Measurements from ENCODE around the gene SPEM1.

Gene SPEM1

GRCh38 chr17:7418472-7419152, 1.5 kb upstream of the SPEM1 start:
- DNase-seq (ENCODE audit: low spot score): no peak

- no peak for DNase-seq (ENCODE audit: low spot score)
Observed at GRCh38 chr17:7421186-7421585, 1.1 kb downstream of the SPEM1 start.

GRCh38 chr17:7423679-7424078, 3.6 kb downstream of the SPEM1 start:
- DNase-seq (ENCODE audit: low spot score): no peak

DNA sequence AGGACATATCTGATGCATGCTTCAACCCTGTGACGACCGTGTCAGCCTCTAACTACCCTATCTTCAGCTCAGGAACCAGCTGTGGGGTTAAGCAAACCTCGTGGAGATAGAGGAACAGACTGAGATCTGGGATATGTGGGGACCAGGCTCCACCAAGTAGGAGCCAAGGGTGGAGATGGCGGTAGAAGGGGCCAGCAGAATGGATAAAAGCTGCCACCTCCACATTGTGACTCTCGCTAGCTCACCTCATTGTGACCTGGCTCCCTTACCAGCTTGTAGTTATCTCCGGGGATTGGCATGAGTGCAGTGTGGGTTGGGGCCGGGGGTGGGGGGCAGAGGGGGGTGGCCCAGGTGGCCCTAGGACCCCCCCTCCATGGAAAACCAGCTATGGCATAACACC, 5.2 kb downstream of the SPEM1 start, which contains the start of gene SPEM2:
SPEM2 (plus strand) TSS at position 301 of the 400 bp plus-strand sequence; CDS start at position 374, 73 bp downstream.
- no peak for DNase-seq (ENCODE audit: low spot score)

DNA sequence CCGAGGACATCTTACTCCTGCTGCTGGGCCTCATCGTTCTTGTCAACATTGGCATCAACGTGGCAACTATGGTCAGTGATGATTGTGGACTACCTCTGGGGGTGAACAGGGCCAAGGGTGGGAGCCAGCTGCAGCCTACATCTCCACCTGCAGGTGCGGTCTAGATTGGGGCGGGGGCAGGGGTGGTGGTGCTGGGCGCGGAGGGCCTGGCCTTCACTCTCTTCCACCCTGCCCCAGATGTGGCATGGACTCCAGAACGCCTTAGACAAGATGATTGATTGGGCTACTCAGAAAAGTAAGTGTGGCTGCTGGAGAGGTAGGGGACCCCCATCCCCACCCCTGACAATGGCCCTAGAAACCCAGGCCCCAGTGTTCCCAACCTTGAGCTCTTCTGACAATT, 5.6 kb downstream of the SPEM1 start:
- DNase-seq (ENCODE audit: low spot score): no peak

GRCh38 chr17:7426203-7426863, 6.2 kb downstream of the SPEM1 start:
- no peak for DNase-seq (ENCODE audit: low spot score)

DNA sequence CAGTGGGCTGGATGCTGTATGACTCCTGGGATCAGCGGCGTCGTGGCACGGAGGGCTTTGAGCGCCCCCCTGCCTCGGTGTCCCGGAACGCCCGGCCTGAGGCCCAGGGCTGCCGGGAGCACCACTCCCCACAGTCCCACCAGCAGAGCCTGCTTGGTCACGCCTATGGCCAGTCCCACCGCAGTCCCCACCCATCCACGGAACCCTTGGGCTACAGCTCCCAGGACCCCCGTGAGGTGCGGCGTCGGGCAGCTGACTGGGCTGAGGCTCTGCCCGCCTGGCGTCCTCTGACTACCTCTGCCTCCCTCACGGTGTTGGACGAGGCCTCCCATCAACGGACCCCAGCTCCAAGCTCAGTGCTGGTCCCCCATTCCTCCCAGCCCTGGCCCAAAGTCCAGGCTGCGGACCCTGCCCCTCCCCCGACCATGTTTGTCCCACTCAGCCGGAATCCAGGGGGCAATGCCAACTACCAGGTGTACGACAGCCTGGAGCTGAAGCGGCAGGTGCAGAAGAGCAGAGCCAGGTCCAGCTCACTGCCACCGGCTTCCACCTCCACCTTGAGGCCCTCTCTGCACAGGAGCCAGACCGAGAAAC, 6.9 kb downstream of the SPEM1 start:
- DNase-seq (ENCODE audit: low spot score): no peak

GRCh38 chr17:7427549-7427948, 7.4 kb downstream of the SPEM1 start:
- no peak for DNase-seq (ENCODE audit: low spot score)

GRCh38 chr17:7428557-7428956, 8.4 kb downstream of the SPEM1 start, which contains the start of gene SPEM3:
SPEM3 (plus strand) TSS chr17:7428857; CDS start chr17:7428903, 46 bp downstream.
- no peak for DNase-seq (ENCODE audit: low spot score)

DNA sequence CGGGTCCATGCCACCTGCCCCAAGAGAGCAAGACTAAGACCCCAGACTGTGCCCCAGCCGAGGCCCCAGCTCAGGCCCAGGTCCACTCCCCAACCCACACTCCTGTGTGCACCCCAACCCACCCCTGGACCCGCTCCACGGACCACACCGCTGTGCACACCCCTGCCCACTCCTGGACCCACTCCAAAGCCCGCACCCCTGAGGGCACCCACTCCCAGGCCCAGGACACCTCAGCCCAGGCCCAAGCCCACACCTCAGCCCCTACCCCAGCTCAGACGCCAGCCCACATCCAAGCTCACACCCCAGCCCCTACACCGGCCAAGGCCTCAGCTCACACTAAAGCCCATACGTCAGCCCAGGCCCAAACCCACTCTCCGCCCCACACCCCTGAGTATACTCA, 9.6 kb downstream of the SPEM1 start:
- DNase-seq (ENCODE audit: low spot score): no peak

DNA sequence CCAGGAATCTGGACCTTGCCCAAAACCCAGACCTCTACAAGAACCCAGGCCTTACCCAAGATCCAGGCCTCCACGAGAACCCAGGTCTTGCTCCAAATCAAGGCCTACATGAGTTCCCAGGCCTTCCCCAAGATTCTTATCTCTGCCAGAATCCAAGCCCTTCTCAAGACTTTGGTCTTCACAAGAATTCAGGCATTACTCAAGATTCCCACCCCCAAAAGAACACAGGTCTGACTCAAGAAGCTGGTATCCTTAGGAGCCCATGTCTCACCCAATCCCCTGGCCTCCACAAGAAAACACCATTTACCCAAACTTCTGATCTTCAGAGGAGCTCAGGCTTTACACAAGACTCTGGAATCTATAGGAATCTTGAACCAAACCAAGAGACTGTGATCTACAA, 11.1 kb downstream of the SPEM1 start:
- DNase-seq (ENCODE audit: low spot score): no peak

- no peak for DNase-seq (ENCODE audit: low spot score)
Observed at GRCh38 chr17:7432296-7432695, 12.2 kb downstream of the SPEM1 start.

- peak; percentile 40 for DNase-seq (ENCODE audit: low spot score)
Observed at GRCh38 chr17:7435676-7436555, 15.8 kb downstream of the SPEM1 start.

DNA sequence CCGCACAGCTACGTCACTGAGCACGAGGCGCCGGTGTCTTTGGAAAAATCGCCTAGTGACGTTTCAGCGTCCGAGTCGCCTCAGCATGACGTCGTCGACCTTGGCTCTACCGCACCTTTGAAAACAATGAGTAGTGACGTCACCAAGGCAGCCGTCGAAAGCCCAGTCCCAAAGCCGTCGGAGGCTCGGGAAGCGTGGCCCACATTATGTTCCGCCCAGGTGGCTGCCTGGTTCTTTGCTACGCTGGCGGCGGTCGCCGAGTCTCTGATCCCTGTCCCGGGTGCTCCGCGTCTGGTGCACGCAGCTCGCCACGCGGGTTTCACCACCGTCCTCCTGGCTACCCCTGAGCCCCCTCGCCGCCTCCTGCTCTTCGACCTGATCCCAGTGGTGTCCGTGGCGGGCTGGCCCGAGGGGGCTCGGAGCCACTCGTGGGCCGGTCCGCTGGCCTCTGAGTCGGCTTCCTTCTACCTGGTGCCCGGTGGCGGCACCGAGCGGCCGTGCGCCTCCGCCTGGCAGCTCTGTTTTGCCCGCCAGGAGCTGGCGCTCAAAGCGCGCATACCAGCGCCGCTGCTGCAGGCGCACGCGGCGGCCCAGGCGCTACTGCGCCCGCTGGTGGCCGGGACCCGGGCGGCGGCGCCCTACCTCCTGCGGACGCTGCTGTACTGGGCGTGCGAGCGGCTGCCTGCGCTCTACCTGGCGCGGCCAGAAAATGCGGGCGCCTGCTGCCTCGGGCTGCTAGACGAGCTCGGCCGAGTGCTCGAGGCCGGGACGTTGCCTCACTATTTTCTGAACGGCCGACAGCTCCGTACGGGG, 16.6 kb downstream of the SPEM1 start:
- peak; percentile 72 for DNase-seq (ENCODE audit: low spot score)

GRCh38 chr17:7437369-7437863, 17.3 kb downstream of the SPEM1 start:
- no peak for DNase-seq (ENCODE audit: low spot score)

DNA sequence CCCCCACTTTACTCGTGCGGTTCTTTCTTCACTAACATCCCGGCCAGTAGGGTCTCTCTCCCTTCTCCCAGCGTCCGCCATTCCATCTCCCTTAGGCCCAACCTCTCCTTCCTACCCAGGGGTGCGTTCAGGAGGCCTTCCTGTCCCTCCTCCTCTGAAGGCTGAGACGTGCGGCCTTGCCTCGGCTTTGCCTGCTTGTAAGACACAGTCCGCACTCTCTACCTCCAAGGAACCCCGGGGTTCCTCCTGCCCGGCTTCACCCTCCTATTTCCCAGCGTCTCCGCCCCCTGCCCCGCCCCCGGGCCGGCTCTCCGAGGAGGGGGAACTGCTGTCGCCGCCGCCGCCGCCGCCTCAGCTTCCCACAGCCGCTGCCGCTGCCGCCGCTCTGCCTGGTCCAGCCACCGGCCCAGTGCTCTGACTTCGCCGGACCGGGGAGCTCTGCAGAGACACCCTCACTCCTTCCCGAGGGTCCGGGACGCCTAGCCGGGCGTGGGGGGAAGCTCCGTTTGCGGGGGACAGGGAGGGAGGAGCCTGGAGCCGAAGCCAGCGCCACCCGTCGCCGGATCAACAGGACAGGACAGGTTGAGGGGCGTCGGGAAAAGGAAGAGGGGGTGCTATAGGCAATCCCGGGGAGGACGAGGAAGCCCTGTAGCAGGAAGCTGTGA, 18.0 kb downstream of the SPEM1 start:
- peak; percentile 62 for DNase-seq (ENCODE audit: low spot score)

GRCh38 chr17:7438656-7439460, 18.7 kb downstream of the SPEM1 start:
- DNase-seq (ENCODE audit: low spot score): no peak

GRCh38 chr17:7439462-7440112, 19.5 kb downstream of the SPEM1 start, which contains the start of gene FGF11:
FGF11 (plus strand) TSS chr17:7439512; CDS start chr17:7439621, 109 bp downstream.
- no peak for DNase-seq (ENCODE audit: low spot score)

Data from HuH-7 (cell line).